Memory B cell (primary cell): ENCODE measurements around the gene HS6ST2.

Experiments
- ATAC-seq: fragments of 150-1000 bp; cut with Tn5 transposase; 2 replicates; pipeline ENCODE4 v1.10.0; 2021; ENCODE audit warnings: low read depth, mild to moderate bottlenecking, moderate library complexity
- DNase-seq, 2 donors: peaks; one replicate each; pipeline ENCODE4 v3.0.0; 2022; ENCODE audit warnings: low spot score in 2 of 2
- H3K27ac Mint-ChIP-seq: one replicate; pipeline ENCODE4 v1.8.0; 2022; ENCODE audit warnings: mild to moderate bottlenecking, moderate library complexity, mixed read lengths
- H3K27me3 Mint-ChIP-seq: one replicate; pipeline ENCODE4 v1.8.0; 2022; ENCODE audit warnings: mixed read lengths
- H3K36me3 Mint-ChIP-seq: one replicate; pipeline ENCODE4 v1.8.0; 2022; ENCODE audit warnings: mild to moderate bottlenecking, mixed read lengths
- H3K4me1 Mint-ChIP-seq: one replicate; pipeline ENCODE4 v1.8.0; 2022; ENCODE audit warnings: mixed read lengths
- H3K4me3 Mint-ChIP-seq: one replicate; pipeline ENCODE4 v1.8.0; 2022; ENCODE audit warnings: mild to moderate bottlenecking, moderate library complexity, mixed read lengths
- H3K9me3 Mint-ChIP-seq: one replicate; pipeline ENCODE4 v1.8.0; 2022; ENCODE audit warnings: mixed read lengths

HS6ST2 gene

GRCh38 chrX:132744470-132744869, 214.0 kb downstream of the HS6ST2 start:
- Mint-ChIP-seq H3K27me3 (no peaks in the 10 kb centered on the region), H3K36me3 (no peaks in the 10 kb centered on the region), H3K4me1 (no peaks in the 10 kb centered on the region), H3K9me3 (no peaks in the 10 kb centered on the region), H3K4me3 (no peak overlapping the region), H3K27ac (no peak overlapping the region)
- ATAC-seq = no peak
- no peak for DNase-seq

DNA sequence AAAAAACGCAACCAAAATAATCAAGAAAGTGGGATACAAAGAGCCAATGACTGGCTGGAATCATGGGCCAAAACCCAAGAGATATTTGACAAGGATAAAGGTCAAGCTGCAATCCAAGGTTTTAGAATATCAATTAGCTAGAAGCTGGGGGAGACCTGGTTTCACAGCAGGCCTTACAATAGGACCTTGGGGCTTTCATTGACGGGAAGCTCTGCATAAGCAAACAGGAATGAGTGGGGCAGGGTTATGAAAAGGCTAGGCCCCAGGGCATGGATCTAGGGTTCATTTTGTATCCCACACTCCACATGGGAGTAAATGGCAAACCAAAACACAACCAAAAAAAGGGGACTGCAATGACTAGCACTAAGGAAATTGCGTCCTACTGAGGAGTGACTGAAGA, 215.3 kb downstream of the HS6ST2 start:
- Mint-ChIP-seq H3K27ac (no peak overlapping the region), H3K4me3 (no peak overlapping the region), H3K9me3 (no peaks in the 10 kb centered on the region), H3K36me3 (no peaks in the 10 kb centered on the region), H3K27me3 (no peaks in the 10 kb centered on the region), H3K4me1 (no peaks in the 10 kb centered on the region)
- DNase-seq = no peak
- ATAC-seq = no peak

GRCh38 chrX:132742246-132742645, 216.2 kb downstream of the HS6ST2 start:
- H3K27me3 Mint-ChIP-seq = no peaks in the 10 kb centered on the region
- H3K4me3 Mint-ChIP-seq = no peak overlapping the region
- DNase-seq = no peak
- no peak for ATAC-seq
- no peaks in the 10 kb centered on the region for H3K4me1 Mint-ChIP-seq
- H3K36me3 Mint-ChIP-seq = no peaks in the 10 kb centered on the region
- H3K27ac Mint-ChIP-seq = no peak overlapping the region
- no peaks in the 10 kb centered on the region for H3K9me3 Mint-ChIP-seq

DNA sequence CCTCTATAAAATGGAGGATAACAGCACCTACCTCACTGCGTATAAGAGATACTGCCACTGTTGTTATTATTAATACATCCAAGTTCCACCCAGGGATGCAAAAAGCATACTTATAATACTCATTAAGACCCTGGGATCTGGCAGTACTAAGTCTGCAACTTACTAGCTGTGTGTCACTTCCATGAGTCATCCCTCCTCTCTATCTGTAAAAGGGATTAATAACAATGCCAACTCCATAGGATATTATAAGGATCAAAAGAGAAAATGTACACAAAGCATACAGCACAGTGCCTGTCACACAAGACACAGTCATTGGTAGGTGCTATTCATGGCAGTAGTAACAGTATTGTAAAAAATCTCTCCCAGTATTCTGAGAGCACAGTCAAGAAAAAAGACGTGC, 216.7 kb downstream of the HS6ST2 start:
- ATAC-seq (no peak), DNase-seq (no peak)
- no peaks in the 10 kb centered on the region for H3K27me3 Mint-ChIP-seq
- H3K36me3 Mint-ChIP-seq = no peaks in the 10 kb centered on the region
- no peaks in the 10 kb centered on the region for H3K9me3 Mint-ChIP-seq
- H3K4me3 Mint-ChIP-seq = no peak overlapping the region
- H3K27ac Mint-ChIP-seq = no peak overlapping the region
- no peaks in the 10 kb centered on the region for H3K4me1 Mint-ChIP-seq

DNA sequence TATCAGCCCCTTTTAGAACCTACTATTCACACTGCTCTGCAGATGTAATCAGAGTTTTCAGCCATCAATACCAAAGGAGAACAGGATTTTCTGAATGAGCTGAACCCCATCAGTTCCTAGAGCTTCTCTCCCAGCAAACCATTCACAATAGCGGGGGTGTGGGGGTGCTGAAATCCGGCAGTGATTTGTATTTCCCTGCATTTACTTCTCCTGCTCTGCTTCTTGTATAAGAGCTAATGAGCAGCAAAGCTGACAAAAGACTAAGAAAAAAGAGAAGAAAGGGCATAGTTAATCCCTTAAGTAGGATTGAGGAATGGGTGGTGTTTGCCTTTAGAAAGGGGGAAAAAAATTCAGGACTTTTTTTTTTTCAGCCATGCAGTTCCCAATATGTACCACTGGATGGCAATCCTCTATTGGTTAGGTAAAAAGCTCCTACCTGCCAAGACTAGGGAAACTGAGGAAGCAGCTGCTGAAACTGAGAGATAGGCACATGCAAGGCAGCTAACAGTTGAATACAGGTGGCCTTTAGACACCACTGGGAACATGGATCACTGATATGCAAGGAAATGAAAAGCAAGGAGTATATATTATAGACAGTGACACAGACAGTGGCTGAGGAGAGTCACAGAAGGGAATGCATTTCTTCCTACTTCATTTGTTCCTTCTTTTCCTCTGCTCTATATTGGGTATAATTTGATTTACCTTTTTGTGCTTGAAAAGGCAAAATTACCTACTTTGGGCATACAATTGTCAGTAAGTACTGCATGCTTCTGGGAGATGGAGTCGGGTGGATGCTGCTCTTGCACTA, 217.9 kb downstream of the HS6ST2 start:
- DNase-seq (no peak), ATAC-seq (no peak)
- Mint-ChIP-seq H3K27ac (no peak overlapping the region), H3K4me1 (no peaks in the 10 kb centered on the region), H3K27me3 (no peaks in the 10 kb centered on the region), H3K9me3 (no peaks in the 10 kb centered on the region), H3K4me3 (no peak overlapping the region), H3K36me3 (no peaks in the 10 kb centered on the region)

- no peaks in the 10 kb centered on the region for H3K36me3 Mint-ChIP-seq
- H3K4me3 Mint-ChIP-seq = no peak overlapping the region
- DNase-seq (no peak), ATAC-seq (no peak)
- H3K27ac Mint-ChIP-seq = no peak overlapping the region
- H3K4me1 Mint-ChIP-seq = no peaks in the 10 kb centered on the region
- H3K9me3 Mint-ChIP-seq = no peaks in the 10 kb centered on the region
- no peaks in the 10 kb centered on the region for H3K27me3 Mint-ChIP-seq
Observed at GRCh38 chrX:132738951-132739350, 219.5 kb downstream of the HS6ST2 start.

DNA sequence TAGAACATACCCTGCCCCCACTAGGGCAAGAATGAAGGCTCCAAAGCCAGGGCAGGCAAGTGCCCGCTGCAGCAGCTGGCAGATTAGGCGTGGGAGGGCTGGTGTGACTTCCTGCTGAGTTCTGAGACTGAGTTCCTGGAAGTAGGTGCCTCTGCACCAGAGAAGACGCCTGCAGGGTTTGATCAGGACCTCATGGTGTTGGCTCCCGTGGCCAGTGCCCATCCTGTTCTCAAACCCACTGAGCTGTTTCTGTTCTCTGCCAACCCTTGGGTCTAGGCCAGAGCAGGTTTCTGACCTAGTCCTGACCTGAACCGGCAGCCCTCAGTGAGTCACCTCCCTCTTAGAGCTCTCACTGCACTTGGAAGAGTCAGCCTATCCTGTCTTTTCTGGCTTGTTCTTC, 220.7 kb downstream of the HS6ST2 start:
- Mint-ChIP-seq H3K36me3 (no peaks in the 10 kb centered on the region), H3K27me3 (no peaks in the 10 kb centered on the region), H3K4me1 (no peaks in the 10 kb centered on the region), H3K27ac (no peak overlapping the region), H3K4me3 (no peak overlapping the region), H3K9me3 (no peaks in the 10 kb centered on the region)
- no peak for ATAC-seq
- DNase-seq = no peak

DNA sequence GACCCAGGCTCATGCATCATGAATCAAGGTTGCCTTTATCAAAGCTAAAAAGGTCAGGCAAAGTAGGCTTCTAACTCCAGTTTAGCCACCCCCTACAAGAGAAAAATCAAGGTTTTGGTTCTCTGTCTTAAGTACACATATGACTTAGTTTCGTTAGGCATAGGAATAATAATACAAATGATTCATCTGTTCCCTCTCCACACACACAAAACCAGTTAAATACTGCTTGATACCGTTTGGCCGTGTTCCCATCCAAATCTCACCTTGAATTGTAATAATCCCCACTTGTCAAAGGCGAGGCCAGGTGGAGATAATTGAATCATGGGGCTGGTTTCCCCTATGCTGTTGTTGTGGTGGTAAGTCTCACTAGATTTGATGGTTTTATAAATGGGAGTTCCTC, 226.2 kb downstream of the HS6ST2 start:
- H3K36me3 Mint-ChIP-seq = no peaks in the 10 kb centered on the region
- no peak overlapping the region for H3K4me3 Mint-ChIP-seq
- ATAC-seq = no peak
- no peak for DNase-seq
- no peak overlapping the region for H3K27ac Mint-ChIP-seq
- no peaks in the 10 kb centered on the region for H3K4me1 Mint-ChIP-seq
- no peaks in the 10 kb centered on the region for H3K9me3 Mint-ChIP-seq
- no peaks in the 10 kb centered on the region for H3K27me3 Mint-ChIP-seq

GRCh38 chrX:132730726-132731125, 227.7 kb downstream of the HS6ST2 start:
- DNase-seq (no peak), ATAC-seq (no peak)
- Mint-ChIP-seq H3K4me1 (no peaks in the 10 kb centered on the region), H3K9me3 (no peaks in the 10 kb centered on the region), H3K27ac (no peak overlapping the region), H3K4me3 (no peak overlapping the region), H3K27me3 (no peaks in the 10 kb centered on the region), H3K36me3 (no peaks in the 10 kb centered on the region)

DNA sequence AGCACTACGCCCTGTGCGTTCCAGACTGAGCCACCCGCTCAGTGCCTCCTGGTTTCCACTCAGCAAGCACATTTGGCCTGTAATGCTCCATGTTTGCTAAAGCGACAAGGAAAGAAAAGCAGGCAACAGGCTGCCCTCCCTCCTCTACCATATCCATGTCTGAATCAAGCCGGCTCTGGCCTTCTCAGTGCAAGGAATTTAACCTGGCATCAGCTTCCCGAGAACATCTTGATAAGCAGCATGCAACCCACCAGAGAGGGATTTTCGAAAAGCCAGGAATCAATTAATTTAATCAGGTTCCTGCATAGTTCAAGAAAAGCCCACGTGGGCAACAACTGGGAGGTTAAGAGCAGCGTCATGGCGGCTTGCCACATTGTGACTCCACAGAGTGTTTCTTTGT, 228.2 kb downstream of the HS6ST2 start:
- Mint-ChIP-seq H3K36me3 (no peaks in the 10 kb centered on the region), H3K27me3 (no peaks in the 10 kb centered on the region), H3K4me1 (no peaks in the 10 kb centered on the region), H3K27ac (no peak overlapping the region), H3K9me3 (no peaks in the 10 kb centered on the region), H3K4me3 (no peak overlapping the region)
- ATAC-seq (no peak), DNase-seq (no peak)

DNA sequence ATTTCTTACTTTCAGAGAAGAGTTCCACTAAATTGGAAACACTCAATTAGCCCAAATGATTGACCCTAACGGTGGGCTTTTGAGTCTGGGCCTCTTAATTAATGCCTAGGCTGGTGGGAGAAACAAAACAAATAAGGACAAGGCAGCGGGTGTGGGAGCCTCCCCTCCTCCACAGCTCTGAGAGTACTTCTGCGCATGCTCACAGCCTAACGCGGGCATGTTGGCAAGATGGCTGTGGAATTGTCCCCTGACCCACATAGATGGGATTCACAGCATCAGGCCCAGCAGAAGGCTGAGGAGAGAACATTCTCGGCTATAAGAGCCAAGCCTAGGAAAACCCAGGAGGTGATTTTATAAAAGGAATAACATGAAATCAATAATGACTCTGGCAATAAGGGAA, 230.1 kb downstream of the HS6ST2 start:
- Mint-ChIP-seq H3K27ac (no peak overlapping the region), H3K27me3 (no peaks in the 10 kb centered on the region), H3K4me1 (no peaks in the 10 kb centered on the region), H3K4me3 (no peak overlapping the region), H3K36me3 (no peaks in the 10 kb centered on the region), H3K9me3 (no peaks in the 10 kb centered on the region)
- no peak for ATAC-seq
- no peak for DNase-seq

GRCh38 chrX:132718431-132718958, 239.9 kb downstream of the HS6ST2 start:
- H3K4me3 Mint-ChIP-seq = no peak overlapping the region
- DNase-seq (no peak), ATAC-seq (no peak)
- no peaks in the 10 kb centered on the region for H3K36me3 Mint-ChIP-seq
- no peaks in the 10 kb centered on the region for H3K4me1 Mint-ChIP-seq
- no peak overlapping the region for H3K27ac Mint-ChIP-seq
- peaks cover 2% of the 10 kb centered on the region for H3K9me3 Mint-ChIP-seq
- peaks cover 4% of the 10 kb centered on the region for H3K27me3 Mint-ChIP-seq

- Mint-ChIP-seq H3K27me3 (peaks cover 4% of the 10 kb centered on the region), H3K4me1 (no peaks in the 10 kb centered on the region), H3K9me3 (peaks cover 2% of the 10 kb centered on the region), H3K36me3 (no peaks in the 10 kb centered on the region), H3K27ac (no peak overlapping the region), H3K4me3 (no peak overlapping the region)
- DNase-seq (no peak), ATAC-seq (no peak)
Observed at GRCh38 chrX:132716006-132716405, 242.4 kb downstream of the HS6ST2 start.

- Mint-ChIP-seq H3K27me3 (peaks cover 4% of the 10 kb centered on the region), H3K27ac (no peak overlapping the region), H3K4me1 (no peaks in the 10 kb centered on the region), H3K36me3 (no peaks in the 10 kb centered on the region), H3K4me3 (no peak overlapping the region), H3K9me3 (no peaks in the 10 kb centered on the region)
- no peak for ATAC-seq
- no peak for DNase-seq
Observed at GRCh38 chrX:132714913-132715312, 243.5 kb downstream of the HS6ST2 start.

DNA sequence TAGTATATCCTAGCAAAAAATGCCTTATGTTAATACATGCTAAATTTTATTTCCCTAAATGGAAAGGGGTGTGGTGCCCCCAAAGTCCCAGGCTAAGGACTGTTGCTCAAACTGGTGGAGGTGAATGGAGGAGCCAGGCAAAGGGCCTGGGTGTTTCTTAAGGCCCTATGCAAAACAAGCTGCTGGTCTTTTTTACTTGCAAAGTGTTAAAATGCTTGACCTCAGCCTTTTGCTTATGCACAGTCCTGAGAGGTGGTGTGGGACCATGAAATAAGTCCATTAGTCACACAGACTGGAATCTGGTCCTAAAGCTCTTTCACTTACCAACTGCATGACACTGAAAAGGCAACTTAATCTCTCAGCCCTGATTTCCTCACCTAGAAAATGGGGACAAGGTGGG, 246.1 kb downstream of the HS6ST2 start:
- Mint-ChIP-seq H3K4me1 (no peaks in the 10 kb centered on the region), H3K27ac (no peak overlapping the region), H3K27me3 (peaks cover 4% of the 10 kb centered on the region), H3K9me3 (no peaks in the 10 kb centered on the region), H3K36me3 (no peaks in the 10 kb centered on the region), H3K4me3 (no peak overlapping the region)
- DNase-seq (no peak), ATAC-seq (no peak)
